ENCODE data around the gene UBE2E2. TPM values are rescaled to one million over a fixed set of nuclear protein-coding genes. Genes with fewer than 3 reads are reported as not detected.

The UBE2E2 gene
- total RNA-seq, 2 experiments from 2014 or later: 14.1 to 20.2 TPM

GRCh38 chr3:23553353-23553752, 350.2 kb downstream of the UBE2E2 start:
- CTCF ChIA-PET: no interaction called here
- Mint-ChIP-seq H3K4me3 (no peak overlapping the region), H3K36me3 (ENCODE audit: low read depth) (peaks cover 5% of the 10 kb centered on the region), H3K27me3 (no peaks in the 10 kb centered on the region), H3K27ac (no peak overlapping the region), H3K4me1 (ENCODE audit: low read depth) (no peaks in the 10 kb centered on the region), H3K9me3 (peaks cover 2% of the 10 kb centered on the region)
- Histone ChIP-seq H3K4me1 (ENCODE audit: insufficient read depth, low read length) (no peaks in the 10 kb centered on the region), H3K27me3 (ENCODE audit: control insufficient read depth in 1 of 2, insufficient read depth in 2 of 2, low read length in 2 of 2) (no peaks in the 10 kb centered on the region), H3K36me3 (ENCODE audit: insufficient read depth, low read length) (no peaks in the 10 kb centered on the region), H3K9me3 (ENCODE audit: control insufficient read depth in 1 of 2, insufficient read depth in 1 of 2, low read length in 2 of 2) (no peaks in the 10 kb centered on the region), H3K4me3 (ENCODE audit: low read length) (no peak overlapping the region), H3K27ac (ENCODE audit: low read depth in 1 of 2, low read length in 2 of 2) (no peak overlapping the region)
- TF ChIP-seq CTCF (IDR thresholded peaks at IDR 0.05): no peak
- intact Hi-C loops (cut with DNase I, micrococcal nuclease): no loop called here
- DNase-seq (no peak), ATAC-seq (ENCODE audit: poor library complexity) (no peak)
- POLR2A ChIA-PET: no interaction called here

DNA sequence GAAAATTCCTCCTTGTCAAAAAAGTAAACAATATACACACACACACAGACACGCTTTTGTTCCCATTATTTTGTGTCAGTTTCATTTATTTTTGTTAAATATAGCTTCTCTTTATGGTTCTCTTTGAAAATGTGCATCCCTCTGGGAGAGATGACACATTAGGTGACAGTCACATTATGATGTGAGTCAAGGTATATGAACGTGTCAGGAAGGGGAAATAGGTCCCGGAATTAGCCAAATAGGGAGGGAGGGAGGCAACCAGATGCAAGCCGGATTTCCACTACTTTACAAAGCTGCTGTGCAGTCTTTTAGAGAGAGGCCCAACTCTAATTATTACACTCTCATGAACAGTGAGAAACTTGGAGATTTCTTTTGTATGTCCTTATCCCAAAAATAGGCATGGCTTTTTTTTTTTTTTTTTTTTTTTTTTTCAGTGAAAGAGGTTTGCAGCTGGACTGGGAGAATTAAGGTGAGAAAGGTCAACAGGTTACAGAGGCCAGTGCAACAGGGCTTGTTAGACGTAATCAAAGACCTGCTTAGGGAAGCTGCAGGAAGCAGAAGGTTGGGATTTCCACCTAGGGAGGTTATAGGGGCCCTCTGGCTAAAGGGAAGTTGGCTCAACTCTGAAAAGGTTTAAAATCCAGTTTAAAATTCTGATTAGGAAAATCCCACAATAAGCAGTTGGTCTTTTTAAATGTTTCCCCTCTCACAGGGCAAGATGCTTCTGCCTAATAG, 362.1 kb downstream of the UBE2E2 start:
- no peak for DNase-seq
- Mint-ChIP-seq H3K27me3 (no peaks in the 10 kb centered on the region), H3K27ac (no peak overlapping the region), H3K4me3 (no peak overlapping the region), H3K4me1 (ENCODE audit: low read depth) (no peaks in the 10 kb centered on the region), H3K36me3 (ENCODE audit: low read depth) (no peaks in the 10 kb centered on the region), H3K9me3 (no peaks in the 10 kb centered on the region)
- Histone ChIP-seq H3K27me3 (ENCODE audit: control insufficient read depth in 1 of 2, insufficient read depth in 2 of 2, low read length in 2 of 2) (no peaks in the 10 kb centered on the region), H3K4me1 (ENCODE audit: insufficient read depth, low read length) (no peaks in the 10 kb centered on the region), H3K36me3 (ENCODE audit: insufficient read depth, low read length) (no peaks in the 10 kb centered on the region), H3K4me3 (ENCODE audit: low read length) (no peak overlapping the region), H3K27ac (ENCODE audit: low read depth in 1 of 2, low read length in 2 of 2) (no peak overlapping the region), H3K9me3 (ENCODE audit: control insufficient read depth in 1 of 2, insufficient read depth in 1 of 2, low read length in 2 of 2) (no peaks in the 10 kb centered on the region)
- POLR2A ChIA-PET: no interaction called here
- CTCF ChIA-PET: no interaction called here
- no peak for ATAC-seq (ENCODE audit: poor library complexity)
- intact Hi-C loops (cut with DNase I, micrococcal nuclease): no loop called here
- no peak for TF ChIP-seq CTCF (IDR thresholded peaks at IDR 0.05)

GRCh38 chr3:23566499-23566898, 363.4 kb downstream of the UBE2E2 start:
- TF ChIP-seq CTCF (IDR thresholded peaks at IDR 0.05): no peak

More at GRCh38 chr3:23566499-23566898, 363.4 kb downstream of the UBE2E2 start:
- CTCF ChIA-PET: no interaction called here
- no peak for DNase-seq
- no peaks in the 10 kb centered on the region for H3K36me3 Mint-ChIP-seq (ENCODE audit: low read depth)
- POLR2A ChIA-PET: no interaction called here
- no peak for ATAC-seq (ENCODE audit: poor library complexity)
- H3K27me3 Mint-ChIP-seq: no peaks in the 10 kb centered on the region
- no peak overlapping the region for H3K4me3 ChIP-seq (ENCODE audit: low read length)
- no peaks in the 10 kb centered on the region for H3K9me3 Mint-ChIP-seq
- H3K27ac ChIP-seq (ENCODE audit: low read depth in 1 of 2, low read length in 2 of 2): no peak overlapping the region
- no peak overlapping the region for H3K4me3 Mint-ChIP-seq
- no peak overlapping the region for H3K27ac Mint-ChIP-seq
- intact Hi-C loops (cut with DNase I, micrococcal nuclease): no loop called here
- no peaks in the 10 kb centered on the region for H3K36me3 ChIP-seq (ENCODE audit: insufficient read depth, low read length)
- no peaks in the 10 kb centered on the region for H3K9me3 ChIP-seq (ENCODE audit: control insufficient read depth in 1 of 2, insufficient read depth in 1 of 2, low read length in 2 of 2)
- no peaks in the 10 kb centered on the region for H3K4me1 Mint-ChIP-seq (ENCODE audit: low read depth)
- H3K27me3 ChIP-seq (ENCODE audit: control insufficient read depth in 1 of 2, insufficient read depth in 2 of 2, low read length in 2 of 2): no peaks in the 10 kb centered on the region
- H3K4me1 ChIP-seq (ENCODE audit: insufficient read depth, low read length): no peaks in the 10 kb centered on the region

Measured in CD4-positive, alpha-beta T cell (primary cell).